ENCODE data around the gene PTBP1.
A peak's percentile ranks its signal among the peaks of the same experiment; 100 is the strongest.

The PTBP1 gene

GRCh38 chr19:796692-797527 is at the start of gene PTBP1:
TSS of gene PTBP1 (plus strand) at chr19:797452. CDS start at chr19:797498, 46 bp downstream.
- peak; percentile 98 for DNase-seq

GRCh38 chr19:748274-748598 is 49.0 kb upstream of the PTBP1 start:
- DNase-seq: no peak

GRCh38 chr19:749811-750210 is 47.4 kb upstream of the PTBP1 start:
- DNase-seq: no peak

GRCh38 chr19:750640-751423 is 46.4 kb upstream of the PTBP1 start, which contains the start of gene MISP:
TSS of gene MISP (plus strand) at chr19:751112. CDS start at chr19:756947, 5,835 bp downstream.
- DNase-seq: no peak

- no peak for DNase-seq
These were observed 45.5 kb upstream of the PTBP1 start for GRCh38 chr19:751501-752341.

- no peak for DNase-seq
These were observed 44.4 kb upstream of the PTBP1 start for GRCh38 chr19:752652-753517.

GRCh38 chr19:754530-754929 is 42.7 kb upstream of the PTBP1 start:
- no peak for DNase-seq

- no peak for DNase-seq
These were observed 42.2 kb upstream of the PTBP1 start for GRCh38 chr19:755063-755462.

- no peak for DNase-seq
These were observed 41.0 kb upstream of the PTBP1 start for GRCh38 chr19:756236-756635.

- no peak for DNase-seq
These were observed 40.2 kb upstream of the PTBP1 start for GRCh38 chr19:756821-757688.

GRCh38 chr19:757811-758668 is 39.2 kb upstream of the PTBP1 start:
- no peak for DNase-seq

- no peak for DNase-seq
These were observed 34.1 kb upstream of the PTBP1 start for GRCh38 chr19:763181-763580.

GRCh38 chr19:763869-764268 is 33.4 kb upstream of the PTBP1 start:
- DNase-seq: no peak

GRCh38 chr19:764301-764700 is 33.0 kb upstream of the PTBP1 start:
- no peak for DNase-seq

- no peak for DNase-seq
These were observed 32.0 kb upstream of the PTBP1 start for GRCh38 chr19:765179-765738.

- no peak for DNase-seq
These were observed 28.8 kb upstream of the PTBP1 start for GRCh38 chr19:768424-768823.

- DNase-seq: no peak
These were observed 27.6 kb upstream of the PTBP1 start for GRCh38 chr19:769616-770015.

GRCh38 chr19:771332-771785 is 25.9 kb upstream of the PTBP1 start:
- DNase-seq: no peak

GRCh38 chr19:772063-772462 is 25.2 kb upstream of the PTBP1 start:
- DNase-seq: no peak

Measured in NCI-H1694 treated with DMSO at 0.1 percent for 48 hours (cell line).